AG04450 (cell line): ENCODE measurements around the gene MYL11. TPM values are rescaled to one million over a fixed set of nuclear protein-coding genes. Genes with fewer than 3 reads are reported as not detected.

ENCODE experiments used
- CTCF ChIA-PET: fragments of 300-600, 350-600 bp; formaldehyde crosslinking; extraction: SDS; loops from one replicate; lab custom pipeline; 2022; ENCODE audit warnings: antibody characterized with exemption, inconsistent platforms; lab: Charles Lee
- POLR2A ChIA-PET: fragments of 350-600 bp; formaldehyde crosslinking; extraction: SDS; loops from one replicate; lab custom pipeline; 2021; ENCODE audit warnings: antibody characterized with exemption, inconsistent platforms; lab: Yijun Ruan, JAX
- DNase-seq: peaks from one replicate; pipeline ENCODE4 v3.0.0-alpha.2; 2011; ENCODE audit warnings: low read depth, low spot score
- H3K27ac ChIP-seq: one replicate; pipeline ENCODE4 v1.5.1; 2012; ENCODE audit warnings: low read depth, low read length, control low read depth
- H3K27me3 ChIP-seq: one replicate; pipeline ENCODE4 v1.6.0; 2012; ENCODE audit warnings: low read length; ENCODE audit not compliant: control insufficient read depth, insufficient read depth
- H3K4me3 ChIP-seq: 2 replicates; pipeline ENCODE4 v1.5.1; 2011; ENCODE audit warnings: mild to moderate bottlenecking, low read depth, low read length, control low read depth
- H3K9me3 ChIP-seq: 2 replicates; pipeline ENCODE4 v1.5.1; 2012; ENCODE audit warnings: low read length; ENCODE audit not compliant: control insufficient read depth, insufficient read depth
- CTCF ChIP-seq: IDR thresholded peaks from 2 replicates; pipeline ENCODE4 v1.5.1; 2011; ENCODE audit warnings: low read depth, low read length, control low read depth, inconsistent platforms
- polyA plus RNA-seq: library from polyadenylated mRNA; depleted of rRNA; stranded (reverse); fragments of >200 nt; gene quantifications from 2 replicates; pipeline ENCODE4 v1.2.3, GENCODE V29; 2011

Gene MYL11
- polyA plus RNA-seq, 1 experiment = not detected

- Histone ChIP-seq H3K9me3 (no peaks in the 10 kb centered on the region), H3K27me3 (no peaks in the 10 kb centered on the region), H3K4me3 (no peak overlapping the region), H3K27ac (no peak overlapping the region)
- ChIA-PET POLR2A (interaction anchor here (0.6 to 0.7 kb wide), 2 partner anchors 31 to 317 kb away, joined by 3 read pairs; no protein-coding TSS in a partner anchor), CTCF (interaction anchor here (0.8 to 1.2 kb wide), 2 partner anchors 7 to 227 kb away, joined by 3 read pairs; no protein-coding TSS in a partner anchor)
- TF ChIP-seq CTCF = no peak
- no peak for DNase-seq
These were observed 27.3 kb downstream of the MYL11 start for GRCh38 chr16:30401768-30402425.

DNA sequence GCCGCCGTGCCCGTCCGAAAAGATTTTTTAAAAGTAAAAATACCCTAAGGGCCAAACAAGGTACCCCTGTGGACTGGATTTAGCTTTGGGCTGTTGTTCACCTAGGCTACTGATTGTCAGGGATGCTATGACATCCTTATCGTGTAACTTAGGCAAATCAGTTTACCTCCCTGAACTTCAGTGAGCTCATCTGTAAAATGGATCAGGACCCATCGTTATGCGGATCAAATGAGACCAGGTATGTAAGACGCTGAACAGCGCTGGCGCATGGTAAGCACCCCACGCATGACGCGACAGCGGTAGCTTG is 32.1 kb downstream of the MYL11 start:
- peak overlapping the region; percentile 87 for H3K27ac ChIP-seq
- peak overlapping the region; percentile 78 for H3K4me3 ChIP-seq
- TF ChIP-seq CTCF = no peak
- POLR2A ChIA-PET = interaction anchor here (0.5 to 1.7 kb wide), 9 partner anchors 9 to 341 kb away, joined by 3 to 23 read pairs (median 5); partner anchors contain the start of genes ALDOA and ZNF48
- H3K9me3 ChIP-seq = no peaks in the 10 kb centered on the region
- no peak for DNase-seq
- no peaks in the 10 kb centered on the region for H3K27me3 ChIP-seq
- CTCF ChIA-PET = interaction anchor here (1.2 to 3.6 kb wide), 3 partner anchors 11 to 315 kb away, joined by 3 to 19 read pairs (median 6); partner anchors contain the start of genes TBX6 and ZNF48

- Histone ChIP-seq H3K27me3 (no peaks in the 10 kb centered on the region), H3K27ac (peak within 1 kb of the TSS; percentile 87), H3K9me3 (no peaks in the 10 kb centered on the region), H3K4me3 (peak within 1 kb of the TSS; percentile 78)
- CTCF ChIA-PET = interaction anchor here (0.7 to 3.6 kb wide), 4 partner anchors 11 to 315 kb away, joined by 3 to 19 read pairs (median 4); partner anchors contain the start of genes TBX6 and ZNF48
- POLR2A ChIA-PET = interaction anchor here (0.5 to 1.7 kb wide), 15 partner anchors 10 to 341 kb away, joined by 3 to 23 read pairs (median 4); partner anchors contain the start of genes ALDOA, CD2BP2, ZNF48 and ZNF688
- TF ChIP-seq CTCF = no peak
- DNase-seq = peak; percentile 45
These were observed 32.7 kb downstream of the MYL11 start, which contains the start of gene ZNF771 for GRCh38 chr16:30407102-30407803. Gene ZNF771 (plus strand): TSS chr16:30407606. CDS start chr16:30408054, 448 bp downstream.

DNA sequence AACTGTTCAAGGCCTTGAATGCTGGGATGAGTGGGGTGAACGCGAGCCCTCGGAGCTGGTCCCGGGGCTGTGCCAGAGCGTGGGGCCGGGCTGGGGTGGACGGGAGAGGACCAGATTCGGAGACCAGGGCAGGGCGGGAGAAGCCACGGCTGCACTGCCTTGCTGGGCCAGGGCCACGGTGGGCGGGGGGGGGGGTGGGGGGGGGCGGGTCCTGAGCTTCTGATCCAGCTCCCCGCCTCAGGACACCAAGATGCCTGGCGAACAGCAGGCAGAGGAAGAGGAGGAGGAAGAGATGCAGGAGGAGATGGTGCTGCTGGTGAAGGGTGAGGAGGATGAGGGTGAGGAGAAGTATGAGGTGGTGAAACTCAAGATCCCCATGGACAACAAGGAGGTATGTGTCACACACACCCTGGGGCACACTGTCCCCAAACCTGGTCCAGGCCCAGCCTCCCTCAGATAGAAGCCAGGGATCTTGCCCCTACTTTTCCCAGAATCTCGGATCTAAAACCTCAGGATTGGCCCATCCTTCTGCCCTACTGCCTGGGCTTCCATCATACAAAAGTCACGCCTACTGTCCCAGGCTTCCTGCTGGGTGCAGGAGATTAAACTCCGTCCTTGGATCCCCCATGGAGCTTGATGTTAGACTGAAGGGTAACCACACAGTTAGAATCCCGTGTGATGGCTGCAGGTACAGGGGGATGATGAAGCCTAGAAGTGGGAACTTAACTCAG is 33.4 kb downstream of the MYL11 start:
- Histone ChIP-seq H3K9me3 (no peaks in the 10 kb centered on the region), H3K27me3 (no peaks in the 10 kb centered on the region), H3K27ac (peak overlapping the region; percentile 82), H3K4me3 (peak overlapping the region; percentile 78)
- POLR2A ChIA-PET = interaction anchor here (0.8 to 2.1 kb wide), 12 partner anchors 10 to 342 kb away, joined by 3 to 23 read pairs (median 4); partner anchors contain the start of genes ALDOA, CD2BP2, ZNF48 and ZNF688
- CTCF ChIA-PET = interaction anchor here (0.7 to 3.6 kb wide), 5 partner anchors 10 to 316 kb away, joined by 3 to 19 read pairs (median 6); partner anchors contain the start of genes TBC1D10B, TBX6 and ZNF48
- TF ChIP-seq CTCF = no peak
- no peak for DNase-seq
